Endodermal cell (in vitro differentiated cells): ENCODE measurements around the gene ARID4A. TPM values are rescaled to one million over a fixed set of nuclear protein-coding genes. Genes with fewer than 3 reads are reported as not detected.
"Not testable (repeated sequence)": the region's sequence is repeated elsewhere in the genome, so short reads cannot be mapped to it uniquely, and the experiment has no call there.

Experiments
- DNase-seq: peaks from one replicate; pipeline ENCODE4 v3.0.0-alpha.2; 2017
- H3K27ac ChIP-seq: 2 replicates; pipeline ENCODE4 v1.5.1; 2013; ENCODE audit warnings: mild to moderate bottlenecking, low read depth, low read length, moderate library complexity
- H3K27me3 ChIP-seq: 2 replicates; pipeline ENCODE4 v1.6.1; 2013; ENCODE audit warnings: mild to moderate bottlenecking, low read length, moderate library complexity; ENCODE audit not compliant: insufficient read depth, control insufficient read depth, poor library complexity, severe bottlenecking
- H3K36me3 ChIP-seq: 2 replicates; pipeline ENCODE4 v1.7.0; 2013; ENCODE audit warnings: mild to moderate bottlenecking, low read length, moderate library complexity; ENCODE audit not compliant: control insufficient read depth, insufficient read depth
- H3K4me1 ChIP-seq: one replicate; pipeline ENCODE4 v1.7.0; 2013; ENCODE audit warnings: low read length; ENCODE audit not compliant: control insufficient read depth, insufficient read depth
- H3K4me3 ChIP-seq: 2 replicates; pipeline ENCODE4 v1.5.1; 2013; ENCODE audit warnings: mild to moderate bottlenecking, low read length, moderate library complexity
- H3K9ac ChIP-seq: 2 replicates; pipeline ENCODE4 v1.6.1; 2013; ENCODE audit warnings: mild to moderate bottlenecking, low read length, moderate library complexity; ENCODE audit not compliant: poor library complexity, severe bottlenecking; ENCODE audit errors: extremely low read depth
- H3K9me3 ChIP-seq: 2 replicates; pipeline ENCODE4 v1.6.1; 2013; ENCODE audit warnings: mild to moderate bottlenecking, low read length, moderate library complexity; ENCODE audit not compliant: control insufficient read depth
- H3K27ac Mint-ChIP-seq: 2 replicates; pipeline ENCODE4 v1.8.0; 2020; ENCODE audit warnings: mixed read lengths
- H3K27me3 Mint-ChIP-seq: 2 replicates; pipeline ENCODE4 v1.8.0; 2021; ENCODE audit warnings: mild to moderate bottlenecking, mixed read lengths; ENCODE audit not compliant: insufficient read depth
- H3K36me3 Mint-ChIP-seq: 2 replicates; pipeline ENCODE4 v1.8.0; 2020; ENCODE audit warnings: low read depth, mixed read lengths
- H3K4me1 Mint-ChIP-seq: 2 replicates; pipeline ENCODE4 v1.8.0; 2020; ENCODE audit warnings: mixed read lengths
- H3K4me3 Mint-ChIP-seq: 2 replicates; pipeline ENCODE4 v1.8.0; 2020; ENCODE audit warnings: mild to moderate bottlenecking, moderate library complexity, mixed read lengths
- H3K9me3 Mint-ChIP-seq: 2 replicates; pipeline ENCODE4 v1.8.0; 2020; ENCODE audit warnings: mild to moderate bottlenecking, mixed read lengths
- WGBS, 2 experiments: methylation state at CpG; one replicate each; pipeline versions ENCODE4 v1.1.5 to v1.1.7; 2013; ENCODE audit warnings: missing lambda C conversion rate in 2 of 2, mixed read lengths in 1 of 2; ENCODE audit not compliant: insufficient coverage in 1 of 2, insufficient read length in 1 of 2; 5-methylcytosine and 5-hydroxymethylcytosine counted together
- total RNA-seq, 2 donors: library from RNA; stranded (reverse); fragmentation: NEBNext Ultra II Directional in 1 of 2; extraction: Animal tissue kit (Norgen Biotek cat#: 25700) in 1 of 2; gene quantifications; 2 replicates in 1 of 2; 3 replicates in 1 of 2; pipeline ENCODE4 v1.2.1, GENCODE V29; 2021
- TF ChIP-seq, protein P1 (sequence below): fragments of 200-600 bp; sonication (generic); conservative IDR thresholded peaks from 2 replicates; pipeline ENCODE4 v1.5.0; 2021; ENCODE audit warnings: antibody characterized with exemption, mild to moderate bottlenecking

The ARID4A gene
- total RNA-seq, 2 donors from 2014 or later, result 22.1 to 24.5 TPM

DNA sequence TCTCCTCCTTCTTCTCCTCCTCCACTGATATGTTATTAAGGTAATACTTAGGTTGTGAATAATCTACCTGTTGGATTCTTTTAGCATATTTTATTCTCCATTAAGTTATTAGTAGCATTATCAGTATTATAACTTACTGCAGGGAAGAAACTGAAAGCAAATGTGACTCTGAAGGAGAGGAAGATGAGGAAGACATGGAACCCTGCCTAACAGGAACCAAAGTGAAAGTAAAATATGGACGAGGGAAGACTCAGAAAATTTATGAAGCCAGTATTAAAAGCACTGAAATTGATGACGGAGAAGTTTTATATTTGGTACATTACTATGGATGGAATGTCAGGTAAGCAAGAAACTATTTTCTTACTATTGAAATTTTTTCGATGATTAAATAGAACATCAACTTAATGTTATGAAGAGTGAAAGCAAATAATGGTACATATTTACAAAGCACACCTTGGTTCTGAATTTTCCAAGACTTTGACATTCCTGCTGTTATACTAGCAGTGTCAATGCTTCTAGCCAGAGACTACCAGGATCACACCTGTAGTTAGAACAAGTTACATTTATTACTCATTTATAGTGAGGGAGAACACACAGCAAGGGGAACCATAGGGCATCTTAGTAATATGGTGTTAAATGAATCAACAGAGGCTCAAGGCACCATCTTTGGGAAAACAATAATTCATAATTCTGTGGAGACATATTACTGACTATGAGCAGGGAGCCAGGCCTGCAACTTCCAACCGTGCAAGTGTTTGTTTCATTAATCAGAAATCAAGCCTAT is 55.4 kb downstream of the ARID4A start:
- no peak overlapping the region for H3K27ac ChIP-seq
- no peaks in the 10 kb centered on the region for H3K9me3 ChIP-seq
- no peaks in the 10 kb centered on the region for H3K9me3 Mint-ChIP-seq
- peaks cover 67% of the 10 kb centered on the region for H3K36me3 ChIP-seq
- no peak overlapping the region for H3K4me3 Mint-ChIP-seq
- no peak overlapping the region for H3K27ac Mint-ChIP-seq
- H3K4me1 Mint-ChIP-seq, result peaks cover 5% of the 10 kb centered on the region
- H3K36me3 Mint-ChIP-seq, result peaks cover 50% of the 10 kb centered on the region
- no peak overlapping the region for H3K4me3 ChIP-seq
- H3K9ac ChIP-seq, result no peak overlapping the region
- no peaks in the 10 kb centered on the region for H3K27me3 ChIP-seq
- no peaks in the 10 kb centered on the region for H3K27me3 Mint-ChIP-seq
- 97 to 100% methylated on average over 3 to 4 of the region's 4 CpGs for WGBS, 2 experiments
- H3K4me1 ChIP-seq, result no peaks in the 10 kb centered on the region
- TF ChIP-seq, protein P1, sequence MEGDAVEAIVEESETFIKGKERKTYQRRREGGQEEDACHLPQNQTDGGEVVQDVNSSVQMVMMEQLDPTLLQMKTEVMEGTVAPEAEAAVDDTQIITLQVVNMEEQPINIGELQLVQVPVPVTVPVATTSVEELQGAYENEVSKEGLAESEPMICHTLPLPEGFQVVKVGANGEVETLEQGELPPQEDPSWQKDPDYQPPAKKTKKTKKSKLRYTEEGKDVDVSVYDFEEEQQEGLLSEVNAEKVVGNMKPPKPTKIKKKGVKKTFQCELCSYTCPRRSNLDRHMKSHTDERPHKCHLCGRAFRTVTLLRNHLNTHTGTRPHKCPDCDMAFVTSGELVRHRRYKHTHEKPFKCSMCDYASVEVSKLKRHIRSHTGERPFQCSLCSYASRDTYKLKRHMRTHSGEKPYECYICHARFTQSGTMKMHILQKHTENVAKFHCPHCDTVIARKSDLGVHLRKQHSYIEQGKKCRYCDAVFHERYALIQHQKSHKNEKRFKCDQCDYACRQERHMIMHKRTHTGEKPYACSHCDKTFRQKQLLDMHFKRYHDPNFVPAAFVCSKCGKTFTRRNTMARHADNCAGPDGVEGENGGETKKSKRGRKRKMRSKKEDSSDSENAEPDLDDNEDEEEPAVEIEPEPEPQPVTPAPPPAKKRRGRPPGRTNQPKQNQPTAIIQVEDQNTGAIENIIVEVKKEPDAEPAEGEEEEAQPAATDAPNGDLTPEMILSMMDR, result no peak
- DNase-seq, result no peak

DNA sequence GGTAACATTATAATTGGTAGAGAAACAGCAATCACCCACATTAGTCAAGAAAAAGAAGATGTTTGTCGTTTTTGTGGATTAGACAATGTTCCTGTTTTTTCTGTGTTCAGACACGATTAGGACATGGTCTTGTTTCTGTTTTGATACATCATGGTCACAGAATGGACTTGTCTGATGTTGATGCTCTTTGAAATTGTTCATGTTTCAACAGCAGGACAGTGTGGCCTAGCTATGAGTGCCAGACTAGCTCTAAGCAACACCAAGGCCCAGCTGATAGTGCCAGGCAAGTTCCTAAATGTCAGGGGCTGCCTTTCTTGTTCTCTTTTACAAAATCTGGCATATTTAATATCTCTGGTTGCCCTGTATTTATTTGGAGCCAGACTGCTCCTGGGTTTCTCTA is 56.5 kb downstream of the ARID4A start:
- Histone ChIP-seq H3K27ac (no peak overlapping the region), H3K9me3 (no peaks in the 10 kb centered on the region), H3K36me3 (peaks cover 67% of the 10 kb centered on the region), H3K9ac (no peak overlapping the region), H3K4me3 (no peak overlapping the region), H3K4me1 (no peaks in the 10 kb centered on the region), H3K27me3 (no peaks in the 10 kb centered on the region)
- peaks cover 52% of the 10 kb centered on the region for H3K36me3 Mint-ChIP-seq
- 95 to 100% methylated on average over 2 of the region's 2 CpGs for WGBS, 2 experiments
- TF ChIP-seq, protein P1, result no peak
- H3K4me1 Mint-ChIP-seq, result peaks cover 5% of the 10 kb centered on the region
- no peaks in the 10 kb centered on the region for H3K9me3 Mint-ChIP-seq
- no peaks in the 10 kb centered on the region for H3K27me3 Mint-ChIP-seq
- no peak overlapping the region for H3K27ac Mint-ChIP-seq
- DNase-seq, result no peak
- no peak overlapping the region for H3K4me3 Mint-ChIP-seq

GRCh38 chr14:58356268-58356667 is 57.9 kb downstream of the ARID4A start:
- H3K27me3 Mint-ChIP-seq, result no peaks in the 10 kb centered on the region
- Histone ChIP-seq H3K4me3 (no peak overlapping the region), H3K9me3 (no peaks in the 10 kb centered on the region), H3K27ac (no peak overlapping the region), H3K4me1 (no peaks in the 10 kb centered on the region), H3K9ac (no peak overlapping the region), H3K36me3 (peaks cover 75% of the 10 kb centered on the region), H3K27me3 (no peaks in the 10 kb centered on the region)
- no peak overlapping the region for H3K27ac Mint-ChIP-seq
- no peaks in the 10 kb centered on the region for H3K9me3 Mint-ChIP-seq
- 75 to 80% methylated on average over 1 of the region's 1 CpG for WGBS, 2 experiments
- DNase-seq, result no peak
- H3K4me1 Mint-ChIP-seq, result peaks cover 5% of the 10 kb centered on the region
- H3K36me3 Mint-ChIP-seq, result peaks cover 55% of the 10 kb centered on the region
- TF ChIP-seq, protein P1, result no peak
- H3K4me3 Mint-ChIP-seq, result no peak overlapping the region

- H3K9me3 ChIP-seq, H3K9me3 Mint-ChIP-seq, H3K4me1 Mint-ChIP-seq, H3K4me3 Mint-ChIP-seq, H3K4me3 ChIP-seq, H3K27me3 Mint-ChIP-seq, H3K27me3 ChIP-seq, H3K4me1 ChIP-seq, DNase-seq, H3K27ac ChIP-seq, H3K27ac Mint-ChIP-seq, H3K9ac ChIP-seq: not testable (repeated sequence)
- H3K36me3 ChIP-seq, result peaks cover 73% of the 10 kb centered on the region
- H3K36me3 Mint-ChIP-seq, result peaks cover 53% of the 10 kb centered on the region
- WGBS, 2 experiments, result 100% methylated on average over 1 of the region's 1 CpG
Measured at GRCh38 chr14:58362272-58362671, 63.9 kb downstream of the ARID4A start.
